Endothelial cell of umbilical vein (primary cell): ENCODE measurements around the gene LGALS4.

Experiments used
- CTCF ChIP-seq, 2 donors: IDR thresholded peaks; 1 replicate in 1 of 2; 2 replicates in 1 of 2; pipeline ENCODE4 v1.5.1; 2011; ENCODE audit warnings: low read length in 2 of 2, mild to moderate bottlenecking in 2 of 2, moderate library complexity in 2 of 2, control low read depth in 1 of 2, inconsistent platforms in 1 of 2, low read depth in 1 of 2; ENCODE audit not compliant: insufficient read depth in 1 of 2; ENCODE audit errors: extremely low read depth in 1 of 2
- EZH2 ChIP-seq: IDR thresholded peaks from 2 replicates; pipeline ENCODE4 v1.6.1; 2012; ENCODE audit warnings: borderline replicate concordance, low read depth, mild to moderate bottlenecking, moderate library complexity, low read length, inconsistent platforms; ENCODE audit not compliant: severe bottlenecking
- FOS ChIP-seq: IDR thresholded peaks from 2 replicates; pipeline ENCODE4 v1.6.1; 2011; ENCODE audit warnings: mild to moderate bottlenecking, low read length, moderate library complexity, borderline replicate concordance; ENCODE audit not compliant: insufficient read depth
- JUN ChIP-seq: IDR thresholded peaks from 2 replicates; pipeline ENCODE4 v1.6.1; 2011; ENCODE audit warnings: borderline replicate concordance, low read depth; ENCODE audit not compliant: insufficient read length, insufficient read depth
- MYC ChIP-seq: IDR thresholded peaks from one replicate; pipeline ENCODE4 v1.6.1; 2011; ENCODE audit warnings: mild to moderate bottlenecking, low read depth, low read length
- POLR2A ChIP-seq: IDR thresholded peaks from 2 replicates; pipeline ENCODE4 v1.6.1; 2012; ENCODE audit warnings: low read depth, mild to moderate bottlenecking, control low read depth, low read length
- POLR2AphosphoS5 ChIP-seq: IDR thresholded peaks from 2 replicates; pipeline ENCODE4 v1.6.1; 2012; ENCODE audit warnings: low read depth, mild to moderate bottlenecking, control low read depth, low read length, moderate library complexity; ENCODE audit not compliant: insufficient read depth

GRCh38 chr19:38795549-38795948 lies 17.2 kb downstream of the LGALS4 start:
- no peak for TF ChIP-seq POLR2A
- TF ChIP-seq JUN, result no peak
- TF ChIP-seq CTCF (IDR thresholded peaks at IDR 0.05; ENCODE audit: extremely low read depth in 1 of 2, insufficient read depth in 1 of 2, low read depth in 1 of 2, low read length in 2 of 2), result no peak
- no peak for TF ChIP-seq FOS
- no peak for TF ChIP-seq EZH2
- no peak for TF ChIP-seq MYC
- no peak for TF ChIP-seq POLR2AphosphoS5
